Lower lobe of right lung (tissue), 2 donors: ENCODE measurements around the gene PGLYRP4. TPM values are rescaled to one million over a fixed set of nuclear protein-coding genes. Genes with fewer than 3 reads are reported as not detected.

Experiments used
- ATAC-seq, 2 donors: fragments of 200-7000 bp; cut with Tn5 transposase; one replicate each; pipeline ENCODE4 v1.9.1; 2020 to 2022; ENCODE audit warnings: mild to moderate bottlenecking in 2 of 2, moderate library complexity in 2 of 2
- DNase-seq: peaks from one replicate; pipeline ENCODE4 v3.0.0-alpha.2; 2020
- H3K27ac ChIP-seq: fragments of 200-600 bp; one replicate; pipeline ENCODE4 v1.8.0; 2022
- H3K27me3 ChIP-seq: fragments of 200-600 bp; one replicate; pipeline ENCODE4 v1.8.0; 2022; ENCODE audit warnings: low read depth
- H3K36me3 ChIP-seq: fragments of 200-600 bp; one replicate; pipeline ENCODE4 v1.8.0; 2022; ENCODE audit warnings: mild to moderate bottlenecking
- H3K4me1 ChIP-seq: fragments of 200-600 bp; one replicate; pipeline ENCODE4 v1.8.0; 2022
- H3K4me3 ChIP-seq: fragments of 200-600 bp; one replicate; pipeline ENCODE4 v1.8.0; 2022; ENCODE audit warnings: mild to moderate bottlenecking
- H3K9me3 ChIP-seq: fragments of 200-600 bp; one replicate; pipeline ENCODE4 v1.8.0; 2022
- intact Hi-C: fragments of 100-400 bp; cut with DNase I; formaldehyde crosslinking; loops from one replicate; pipeline ENCODE4 v1.11.0; 2022
- total RNA-seq: library from RNA; stranded (reverse); fragmentation: NEBNext Ultra II Directional; extraction: Animal tissue kit (Norgen Biotek cat#: 25700); gene quantifications from one replicate; pipeline ENCODE4 v1.2.1, GENCODE V29; 2021
- TF ChIP-seq, protein P1 (sequence below): fragments of 200-600 bp; IDR thresholded peaks from one replicate; pipeline ENCODE4 v1.8.0; 2022; ENCODE audit warnings: antibody characterized with exemption, mild to moderate bottlenecking
- donor health status: DM: no; HTN: yes; CAD: no; lungs with severe emphysema.

PGLYRP4 gene
- total RNA-seq, 1 donor from 2014 or later: 0.30 TPM

DNA sequence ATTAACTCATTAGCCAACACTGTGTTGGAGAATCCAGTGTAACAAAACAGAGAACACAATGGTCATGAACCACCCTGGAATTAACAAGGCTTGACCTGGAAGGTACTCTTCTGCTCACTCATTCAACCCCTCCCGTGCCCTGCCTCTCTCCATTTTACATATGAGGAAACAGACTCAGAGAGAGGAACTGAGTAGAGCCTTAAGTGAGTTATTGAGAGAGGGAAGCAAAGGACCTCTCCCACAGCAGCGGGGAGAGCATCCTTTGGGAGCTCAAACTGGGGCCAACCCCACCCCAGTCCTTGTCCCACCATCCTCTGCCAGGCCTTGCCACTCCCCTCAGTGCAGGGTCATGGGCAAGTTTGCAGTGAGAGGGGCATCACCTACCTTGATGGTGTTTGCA lies 25.4 kb upstream of the PGLYRP4 start:
- Histone ChIP-seq H3K27me3 (no peaks in the 10 kb centered on the region), H3K4me1 (peaks cover 10% of the 10 kb centered on the region), H3K36me3 (no peaks in the 10 kb centered on the region), H3K4me3 (no peak overlapping the region), H3K27ac (no peak overlapping the region), H3K9me3 (no peaks in the 10 kb centered on the region)
- DNase-seq (no peak), ATAC-seq (peak in 1 of 2 donors; percentile 73)
- TF ChIP-seq, protein P1, sequence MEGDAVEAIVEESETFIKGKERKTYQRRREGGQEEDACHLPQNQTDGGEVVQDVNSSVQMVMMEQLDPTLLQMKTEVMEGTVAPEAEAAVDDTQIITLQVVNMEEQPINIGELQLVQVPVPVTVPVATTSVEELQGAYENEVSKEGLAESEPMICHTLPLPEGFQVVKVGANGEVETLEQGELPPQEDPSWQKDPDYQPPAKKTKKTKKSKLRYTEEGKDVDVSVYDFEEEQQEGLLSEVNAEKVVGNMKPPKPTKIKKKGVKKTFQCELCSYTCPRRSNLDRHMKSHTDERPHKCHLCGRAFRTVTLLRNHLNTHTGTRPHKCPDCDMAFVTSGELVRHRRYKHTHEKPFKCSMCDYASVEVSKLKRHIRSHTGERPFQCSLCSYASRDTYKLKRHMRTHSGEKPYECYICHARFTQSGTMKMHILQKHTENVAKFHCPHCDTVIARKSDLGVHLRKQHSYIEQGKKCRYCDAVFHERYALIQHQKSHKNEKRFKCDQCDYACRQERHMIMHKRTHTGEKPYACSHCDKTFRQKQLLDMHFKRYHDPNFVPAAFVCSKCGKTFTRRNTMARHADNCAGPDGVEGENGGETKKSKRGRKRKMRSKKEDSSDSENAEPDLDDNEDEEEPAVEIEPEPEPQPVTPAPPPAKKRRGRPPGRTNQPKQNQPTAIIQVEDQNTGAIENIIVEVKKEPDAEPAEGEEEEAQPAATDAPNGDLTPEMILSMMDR: no peak
- intact Hi-C loops: no loop called here

DNA sequence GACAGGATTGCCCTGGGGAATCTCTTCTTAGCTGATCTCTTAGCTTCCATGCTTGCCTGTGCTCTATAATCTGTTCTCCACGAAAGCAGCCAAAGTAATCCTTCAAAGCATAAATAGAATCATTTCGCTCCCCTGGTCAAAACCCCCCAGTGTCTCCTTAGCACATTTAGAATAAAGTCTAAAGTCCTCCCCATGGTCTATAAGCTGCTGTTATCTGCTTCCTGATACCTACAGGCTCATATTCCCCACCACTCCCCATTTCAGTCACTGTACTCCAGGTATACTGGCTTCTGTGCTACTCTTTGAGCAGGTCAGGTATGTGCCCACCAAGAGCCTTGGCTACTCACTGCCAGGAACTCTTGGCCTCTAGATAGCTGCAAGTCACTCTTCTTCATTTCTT lies 23.9 kb upstream of the PGLYRP4 start:
- TF ChIP-seq, protein P1: no peak
- ATAC-seq: no peak
- no peak for DNase-seq
- Histone ChIP-seq H3K4me1 (peaks cover 20% of the 10 kb centered on the region), H3K9me3 (no peaks in the 10 kb centered on the region), H3K27me3 (no peaks in the 10 kb centered on the region), H3K4me3 (no peak overlapping the region), H3K27ac (no peak overlapping the region), H3K36me3 (no peaks in the 10 kb centered on the region)
- intact Hi-C loops: no loop called here

DNA sequence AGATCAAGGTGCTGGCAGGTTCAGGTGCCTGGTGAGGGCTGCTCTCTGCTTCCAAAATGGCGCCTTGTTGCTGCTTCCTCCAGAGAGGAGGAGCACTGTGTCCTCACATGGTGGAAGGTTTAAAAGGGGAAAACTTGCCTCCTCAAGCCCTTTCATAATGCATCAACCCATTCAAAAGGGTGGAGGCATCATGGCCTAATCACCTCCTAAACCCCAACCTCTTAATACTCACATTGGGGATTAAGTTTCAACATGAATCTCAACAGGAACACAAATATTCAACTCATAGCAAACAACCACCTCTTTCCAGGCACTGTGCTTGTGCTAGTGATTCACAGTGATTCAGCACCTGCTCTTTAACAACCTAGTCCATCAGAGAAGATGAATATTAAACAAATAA lies 22.6 kb upstream of the PGLYRP4 start:
- TF ChIP-seq, protein P1: no peak
- H3K27me3 ChIP-seq: no peaks in the 10 kb centered on the region
- H3K36me3 ChIP-seq: no peaks in the 10 kb centered on the region
- H3K4me1 ChIP-seq: peaks cover 26% of the 10 kb centered on the region
- H3K27ac ChIP-seq: no peak overlapping the region
- ATAC-seq (no peak), DNase-seq (no peak)
- intact Hi-C loops: no loop called here
- H3K9me3 ChIP-seq: no peaks in the 10 kb centered on the region
- H3K4me3 ChIP-seq: no peak overlapping the region

DNA sequence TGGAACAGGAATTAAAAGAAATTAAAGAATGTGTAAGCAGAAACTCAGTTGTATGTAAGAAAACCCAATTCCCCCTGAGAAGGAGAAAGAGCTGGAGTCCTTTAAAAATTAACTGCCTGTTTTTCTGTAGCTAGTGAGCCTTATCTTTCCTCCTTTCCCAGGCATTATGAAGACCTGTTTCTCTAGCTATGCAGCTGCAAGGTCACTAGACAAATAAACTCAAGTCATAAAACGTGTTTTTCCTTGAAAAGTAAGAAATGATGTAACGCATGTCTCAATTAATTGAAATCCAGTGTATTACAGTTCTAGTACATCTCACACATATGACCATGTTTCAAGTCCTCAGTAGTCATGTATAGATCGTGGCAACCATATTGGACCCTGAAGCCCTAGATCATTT lies 21.5 kb upstream of the PGLYRP4 start:
- peaks cover 16% of the 10 kb centered on the region for H3K4me1 ChIP-seq
- intact Hi-C loops: no loop called here

DNA sequence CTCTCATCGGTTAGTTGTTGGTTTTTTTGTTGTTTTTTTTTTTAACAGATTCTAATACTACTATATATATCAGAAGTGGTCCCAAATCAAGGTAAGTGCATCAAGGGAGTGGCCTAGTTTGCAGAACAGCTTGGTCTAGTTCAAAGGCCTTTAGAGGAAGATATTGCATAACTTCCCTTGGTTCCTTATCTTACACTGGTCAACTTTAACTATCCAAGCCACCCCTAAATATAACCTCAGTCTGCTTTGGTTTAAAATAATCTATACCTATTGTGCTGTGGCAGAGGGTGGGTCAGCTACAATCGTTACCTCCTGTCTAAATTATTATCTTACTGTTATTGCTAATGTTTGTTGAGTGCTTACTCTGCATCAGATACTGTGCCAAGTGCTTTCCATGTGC lies 19.9 kb upstream of the PGLYRP4 start:
- H3K27ac ChIP-seq: no peak overlapping the region
- TF ChIP-seq, protein P1: no peak
- peak; percentile 59 to 66 for ATAC-seq

More for the DNA sequence above, 21.5 kb upstream of the PGLYRP4 start:
- Histone ChIP-seq H3K27me3 (no peaks in the 10 kb centered on the region), H3K9me3 (no peaks in the 10 kb centered on the region), H3K36me3 (no peaks in the 10 kb centered on the region), H3K4me3 (no peak overlapping the region), H3K27ac (no peak overlapping the region)
- TF ChIP-seq, protein P1: no peak
- ATAC-seq: no peak
- DNase-seq: no peak

DNA sequence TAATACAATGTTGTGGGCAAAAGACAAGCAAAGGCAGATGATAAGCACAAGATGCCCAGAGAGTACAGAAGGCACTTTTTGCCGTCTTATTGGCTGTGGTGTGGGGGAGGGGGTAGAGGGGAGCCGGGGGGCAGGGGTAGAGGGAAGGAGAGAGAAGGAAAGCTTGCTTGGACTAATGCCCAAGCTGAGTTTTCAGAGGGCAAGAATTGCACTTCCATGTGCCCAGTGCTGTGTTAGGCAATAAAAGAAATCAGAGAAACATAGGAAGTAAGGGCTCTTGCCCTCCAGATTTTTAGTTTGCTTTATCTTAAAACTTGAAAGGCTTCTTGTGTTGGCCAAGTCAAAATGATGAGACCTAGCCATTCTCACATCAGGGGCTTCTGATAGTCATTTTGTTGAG lies 18.4 kb upstream of the PGLYRP4 start:
- TF ChIP-seq, protein P1: no peak
- intact Hi-C loops: no loop called here
- Histone ChIP-seq H3K4me3 (no peak overlapping the region), H3K27ac (no peak overlapping the region), H3K9me3 (no peaks in the 10 kb centered on the region), H3K4me1 (peaks cover 15% of the 10 kb centered on the region), H3K36me3 (no peaks in the 10 kb centered on the region), H3K27me3 (no peaks in the 10 kb centered on the region)
- DNase-seq: no peak
- no peak for ATAC-seq

More for the DNA sequence above, 19.9 kb upstream of the PGLYRP4 start:
- DNase-seq: no peak
- Histone ChIP-seq H3K27me3 (no peaks in the 10 kb centered on the region), H3K4me1 (peaks cover 15% of the 10 kb centered on the region), H3K4me3 (no peak overlapping the region), H3K36me3 (no peaks in the 10 kb centered on the region), H3K9me3 (no peaks in the 10 kb centered on the region)
- intact Hi-C loops: no loop called here
